Right lung (tissue), 5 donors: ENCODE measurements around the gene PPIF. TPM values are rescaled to one million over a fixed set of nuclear protein-coding genes. Genes with fewer than 3 reads are reported as not detected.

Experiments
- DNase-seq, 2 donors: peaks; one replicate each; pipeline ENCODE4 v3.0.0-alpha.2; 2013
- polyA plus RNA-seq, 5 donors: library from polyadenylated mRNA; unstranded; fragments of 120-200 nt; gene quantifications; one replicate each; pipeline versions ENCODE4 v1.2.1 to v1.2.3, GENCODE V29; 2013; ENCODE audit warnings: inconsistent platforms in 1 of 5, low replicate concordance in 1 of 5; ENCODE audit not compliant: insufficient read length in 5 of 5, insufficient read depth in 1 of 5

PPIF gene
- polyA plus RNA-seq, 5 donors = 29.7 to 34.7 (median 31.0) TPM

DNA sequence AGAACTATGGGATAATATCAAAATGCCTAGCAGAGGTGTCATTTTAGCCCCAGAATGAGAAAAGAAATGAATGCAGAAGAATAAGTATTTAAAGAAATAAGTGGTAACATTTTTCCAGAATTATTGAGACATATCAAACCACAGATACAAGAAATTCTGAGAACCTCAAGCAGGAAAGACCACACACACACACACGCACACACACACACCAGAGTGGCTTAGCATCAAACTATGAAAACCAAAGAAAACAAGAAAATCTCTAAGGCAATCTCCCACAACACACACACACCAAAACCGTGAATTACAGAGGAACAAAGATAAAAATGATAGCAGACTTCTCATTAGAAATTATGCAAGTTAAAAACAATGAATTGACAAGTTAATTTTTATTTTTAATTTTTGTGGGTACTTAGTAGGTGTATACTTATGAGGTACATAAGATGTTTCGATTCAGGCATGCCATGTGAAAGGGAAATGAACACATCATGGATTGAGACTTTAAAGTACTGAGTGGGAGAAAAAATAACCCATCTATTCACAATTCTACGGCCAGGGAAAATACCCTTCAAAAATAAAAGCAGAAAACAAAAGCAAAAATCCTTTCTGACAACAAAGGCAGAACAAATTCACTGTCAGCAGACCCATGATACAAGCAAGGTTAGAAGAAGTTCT, 14.6 kb downstream of the PPIF start:
- DNase-seq = no peak

DNA sequence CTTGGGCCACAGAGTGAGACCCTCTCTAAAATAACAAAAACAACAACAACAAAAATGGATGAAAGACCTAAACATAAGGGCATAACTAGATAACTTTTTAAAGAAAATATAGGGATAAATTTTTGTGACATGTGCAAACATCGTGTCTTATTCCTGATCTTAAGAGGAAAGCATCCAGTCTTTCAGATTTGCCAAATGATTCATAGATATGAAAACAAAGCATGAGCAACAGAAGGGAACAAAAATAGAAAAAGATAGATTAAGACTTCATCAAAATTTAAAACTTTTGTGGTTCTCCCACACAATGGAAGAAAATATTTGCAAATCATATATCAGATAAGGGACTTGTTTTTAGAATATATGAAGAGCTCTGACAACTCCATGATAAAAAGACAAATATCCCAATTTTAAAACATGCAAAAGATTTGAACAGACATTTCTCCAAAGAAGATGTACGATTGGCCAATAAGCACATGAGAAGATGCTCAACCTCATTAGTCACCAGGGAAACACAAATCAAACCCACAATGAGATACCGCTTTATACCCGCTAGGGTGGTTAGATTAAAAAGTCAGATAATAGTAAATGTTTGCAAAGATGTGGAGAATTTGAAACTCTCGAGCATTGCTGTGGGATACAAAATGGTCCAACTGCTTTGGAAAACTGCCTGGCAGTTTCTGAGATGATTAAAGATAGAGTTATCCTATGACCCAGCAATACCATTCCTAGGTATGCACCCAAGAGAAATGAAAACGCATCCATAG, 20.3 kb downstream of the PPIF start:
- DNase-seq = no peak

DNA sequence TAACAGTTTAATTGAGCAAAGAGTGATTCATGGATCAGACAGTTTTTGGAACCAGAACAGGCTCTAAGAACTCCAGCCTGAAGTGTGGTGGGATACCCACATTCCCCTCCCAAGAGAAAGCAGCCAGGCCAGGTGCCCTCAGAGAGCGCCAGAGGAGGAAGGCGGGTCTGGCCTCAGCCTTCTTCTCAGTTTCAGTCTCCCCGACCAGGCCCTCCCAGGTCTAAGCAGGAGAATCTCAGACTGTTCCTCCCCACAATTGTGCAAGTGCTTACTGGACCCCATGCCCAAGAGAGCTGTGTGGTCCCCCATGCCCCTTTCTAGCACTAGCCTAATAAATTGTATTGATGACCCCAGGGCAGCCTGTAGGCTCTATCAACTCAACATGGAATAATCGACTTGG, 25.6 kb downstream of the PPIF start:
- no peak for DNase-seq

DNA sequence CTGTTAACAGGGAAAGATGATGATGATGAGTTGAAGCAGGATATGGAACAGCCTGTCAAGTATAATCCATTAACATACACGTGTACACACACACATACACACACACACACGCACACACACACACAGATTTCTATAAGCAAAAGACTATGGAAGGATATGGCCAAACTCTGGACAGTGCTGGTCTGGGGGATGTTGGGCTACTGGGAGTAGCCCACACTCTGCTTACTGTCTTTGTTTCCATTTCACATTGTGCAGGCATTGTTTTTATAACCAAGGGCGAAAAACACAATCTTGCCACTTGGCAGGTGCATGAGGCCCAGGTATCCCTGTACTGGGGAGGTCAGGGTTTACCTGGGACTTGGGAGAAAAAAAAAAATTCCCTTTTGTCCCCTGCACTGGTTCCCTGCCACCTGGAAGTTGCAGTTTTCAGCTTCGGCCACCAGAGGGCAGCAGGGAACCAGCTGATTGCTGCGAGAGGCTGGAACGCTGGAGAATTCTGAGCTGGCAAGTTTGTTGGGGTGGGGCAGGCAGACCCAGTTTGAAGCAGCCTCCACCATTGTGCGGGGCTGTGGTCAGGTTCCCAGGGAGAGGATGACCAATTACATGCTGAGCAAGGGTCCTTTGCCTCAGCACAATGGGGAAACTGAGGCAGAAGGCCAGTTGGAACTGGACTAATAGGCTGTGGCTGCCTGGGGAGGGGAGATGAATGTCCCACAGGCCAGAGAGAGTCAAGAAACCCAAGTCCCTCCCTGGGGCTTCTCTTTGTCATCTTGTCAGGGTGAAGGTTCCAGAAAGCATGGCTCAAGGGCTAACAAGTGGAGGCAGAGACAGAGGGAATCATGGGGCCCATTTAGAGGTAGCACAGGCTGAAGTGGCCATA, 27.3 kb downstream of the PPIF start:
- DNase-seq = peak; percentile 64 to 75

DNA sequence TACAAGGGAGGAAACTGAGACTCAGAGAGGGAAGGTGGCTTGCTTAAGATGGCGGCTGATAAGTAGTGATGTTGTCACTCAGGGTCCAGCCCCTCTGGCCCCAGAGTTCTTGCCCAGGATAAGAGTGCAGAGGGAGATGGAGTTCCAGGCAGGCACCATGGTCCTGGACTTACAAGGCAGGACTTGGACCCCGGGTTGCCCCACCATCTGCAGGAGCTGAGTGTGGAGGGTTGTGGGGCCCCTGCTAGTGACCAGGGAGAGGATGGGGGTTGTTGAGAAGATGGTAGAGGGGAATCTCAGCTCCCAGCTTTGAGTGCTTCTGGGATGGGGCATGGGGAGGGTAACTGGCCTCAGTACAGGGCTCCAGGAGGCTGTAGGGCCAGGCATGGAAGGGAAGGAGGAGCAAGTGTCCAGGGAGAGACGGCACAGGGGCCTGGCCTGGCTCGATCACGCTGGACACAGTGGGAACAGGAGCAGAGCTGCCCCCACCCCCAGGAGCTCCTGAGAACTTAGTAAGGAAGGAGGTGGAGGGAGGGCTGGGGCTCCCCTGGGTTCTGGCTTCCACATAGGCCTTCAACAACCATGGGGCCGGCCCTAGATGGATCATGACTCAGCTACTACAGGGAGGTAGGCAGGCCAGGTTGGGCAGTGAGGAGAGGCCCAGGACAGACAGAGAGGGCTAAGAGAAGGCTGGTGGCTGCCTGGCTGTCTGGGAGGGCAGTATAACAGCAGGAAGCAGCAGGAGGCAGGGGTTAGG, 28.2 kb downstream of the PPIF start:
- no peak for DNase-seq

DNA sequence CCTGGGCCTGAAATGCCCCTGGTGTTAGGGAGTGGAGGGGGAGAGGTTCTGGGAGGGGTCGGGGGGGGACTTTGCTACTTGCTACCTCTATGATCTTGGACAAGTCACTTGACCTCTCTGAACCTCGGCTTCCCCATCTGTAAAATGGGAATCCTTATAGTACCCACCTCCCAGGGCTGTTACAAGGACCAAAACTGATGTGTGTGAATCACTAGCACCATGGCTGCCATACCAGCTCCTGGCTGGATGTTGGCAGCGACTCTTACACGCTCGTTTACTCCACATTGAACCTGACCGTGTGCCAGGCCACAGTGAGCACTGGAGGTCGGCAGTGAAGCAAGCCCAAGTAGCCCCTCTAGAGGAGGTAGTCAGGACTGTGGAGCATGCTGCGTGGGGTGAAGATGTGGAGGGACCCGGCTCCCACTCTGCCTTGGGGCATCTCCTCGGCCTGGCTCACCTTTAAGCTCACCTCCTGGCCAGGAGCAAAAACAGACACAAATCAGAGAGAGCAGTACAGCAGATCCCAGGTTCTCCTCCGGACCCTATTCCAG, 28.9 kb downstream of the PPIF start:
- no peak for DNase-seq

DNA sequence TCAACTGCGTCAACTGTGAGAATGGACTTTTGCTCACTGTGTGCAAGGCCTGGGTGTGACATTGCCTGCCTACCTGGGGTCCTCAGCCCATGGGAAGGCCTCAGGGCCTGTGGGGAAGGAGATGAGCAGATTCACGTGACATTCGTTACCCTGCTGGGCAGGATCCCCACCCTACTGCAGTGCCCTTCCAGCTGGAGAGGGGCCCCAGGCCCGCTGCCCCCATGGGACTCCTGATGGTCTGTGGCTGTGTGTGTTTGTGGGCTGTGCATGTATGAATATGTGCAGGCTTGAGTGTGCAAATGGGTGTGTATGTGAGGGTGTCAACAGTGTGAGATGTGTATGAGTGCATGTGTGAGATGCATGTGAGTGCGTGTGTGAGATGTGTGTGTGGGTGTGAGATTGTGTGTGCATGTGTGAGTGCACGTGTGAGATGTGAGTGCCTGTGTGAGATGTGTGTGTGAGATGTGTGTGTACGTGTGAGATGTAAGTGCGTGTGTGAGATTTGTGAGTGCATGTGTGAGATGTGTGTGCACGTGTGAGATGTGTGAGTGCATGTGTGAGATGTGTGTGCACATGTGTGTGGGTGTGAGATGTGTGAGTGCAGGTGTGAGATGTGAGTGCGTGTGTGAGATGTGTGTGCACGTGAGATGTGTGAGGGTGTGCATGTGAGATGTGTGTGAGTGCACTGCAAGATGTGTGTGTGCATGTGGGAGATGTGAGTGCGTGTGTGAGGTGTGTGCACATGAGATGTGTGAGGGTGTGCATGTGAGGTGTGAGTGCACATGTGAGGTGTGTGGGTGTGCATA, 29.7 kb downstream of the PPIF start:
- DNase-seq = no peak

DNA sequence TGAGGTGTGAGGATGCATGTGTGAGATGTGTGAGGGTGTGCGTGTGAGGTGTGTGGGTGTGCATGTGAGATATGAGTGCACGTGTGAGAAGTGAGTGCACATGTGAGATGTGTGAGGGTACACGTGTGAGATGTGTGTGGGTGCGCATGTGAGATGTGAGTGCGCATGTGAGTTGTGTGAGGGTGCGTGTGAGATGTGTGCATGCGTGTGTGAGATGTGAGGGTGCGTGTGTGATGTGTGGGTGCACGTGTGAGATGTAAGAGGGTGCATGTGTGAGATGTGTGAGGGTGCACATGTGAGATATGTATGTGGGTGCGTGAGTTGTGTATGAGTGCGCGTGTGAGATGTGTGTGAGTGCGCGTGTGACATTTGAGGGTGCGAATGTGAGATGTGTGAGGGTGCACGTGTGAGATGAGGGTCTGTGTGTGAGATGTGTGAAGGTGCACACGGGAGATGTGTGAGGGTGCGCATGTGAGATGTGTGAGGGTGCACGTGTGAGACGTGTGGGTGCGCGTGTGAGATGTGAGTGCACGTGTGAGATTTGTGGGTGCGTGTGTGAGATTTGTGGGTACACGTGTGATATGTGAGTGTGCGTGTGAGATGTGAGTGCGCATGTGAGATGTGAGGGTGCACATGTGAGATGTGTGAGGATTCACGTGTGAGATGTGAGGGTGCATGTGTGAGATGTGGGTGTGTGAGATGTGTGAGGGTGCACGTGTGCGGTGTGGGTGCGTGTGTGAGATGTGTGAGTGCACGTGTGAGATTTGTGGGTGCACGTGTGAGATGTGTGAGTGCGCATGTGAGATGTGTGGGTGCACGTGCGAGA, 30.5 kb downstream of the PPIF start:
- DNase-seq = no peak

DNA sequence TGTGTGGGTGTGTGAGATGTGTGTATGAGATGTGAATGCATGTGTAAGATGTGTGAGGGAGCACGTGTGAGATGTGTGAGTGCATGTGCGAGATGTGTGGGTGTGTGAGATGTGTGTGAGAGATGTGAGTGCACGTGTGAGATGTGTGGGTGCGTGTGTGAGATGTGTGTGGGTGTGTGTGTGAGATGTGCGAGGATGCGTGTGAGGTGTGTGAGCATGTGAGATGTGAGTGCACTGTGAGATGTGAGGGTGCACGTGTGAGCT, 31.0 kb downstream of the PPIF start:
- no peak for DNase-seq

DNA sequence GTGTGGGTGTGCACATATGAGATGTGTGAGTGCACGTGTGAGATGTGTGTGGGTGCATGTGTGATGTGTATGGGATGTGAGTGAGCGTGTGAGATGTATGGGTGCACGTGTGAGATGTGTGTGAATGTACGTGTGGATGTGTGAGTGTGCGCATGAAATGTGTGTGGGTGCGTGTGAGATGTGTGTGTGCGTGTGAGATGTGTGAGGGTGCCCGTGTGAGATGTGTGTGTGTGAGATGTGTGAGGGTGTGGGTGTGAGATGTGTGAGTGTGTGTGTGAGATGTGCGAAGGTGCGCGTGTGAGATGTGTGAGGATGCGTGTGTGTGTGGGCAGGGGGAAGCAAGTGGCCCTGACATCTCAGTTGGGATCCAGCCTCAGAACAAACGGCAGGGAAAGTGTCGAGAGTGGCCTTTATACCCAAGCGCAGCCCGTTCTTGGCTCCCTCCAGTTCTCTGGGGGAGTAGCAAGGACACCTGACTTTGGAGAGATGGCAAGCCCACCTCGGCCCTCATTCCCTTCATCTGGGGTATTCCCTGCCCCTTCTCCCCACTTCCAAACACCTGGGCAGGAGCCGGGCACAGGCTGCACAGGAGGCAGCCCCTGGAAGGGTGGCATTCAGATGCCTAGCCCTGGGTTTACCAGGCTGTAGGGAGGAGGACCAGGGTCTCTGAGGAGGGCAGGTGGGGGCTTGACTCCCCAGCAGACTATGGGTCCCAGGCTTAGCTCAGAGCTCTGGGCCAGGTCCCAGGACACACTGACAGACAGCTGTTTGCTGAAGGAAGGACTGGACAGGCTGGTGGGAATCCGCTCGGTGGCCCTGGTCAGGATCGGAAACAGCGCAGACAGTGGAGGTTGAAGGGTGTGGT, 31.6 kb downstream of the PPIF start:
- no peak for DNase-seq

DNA sequence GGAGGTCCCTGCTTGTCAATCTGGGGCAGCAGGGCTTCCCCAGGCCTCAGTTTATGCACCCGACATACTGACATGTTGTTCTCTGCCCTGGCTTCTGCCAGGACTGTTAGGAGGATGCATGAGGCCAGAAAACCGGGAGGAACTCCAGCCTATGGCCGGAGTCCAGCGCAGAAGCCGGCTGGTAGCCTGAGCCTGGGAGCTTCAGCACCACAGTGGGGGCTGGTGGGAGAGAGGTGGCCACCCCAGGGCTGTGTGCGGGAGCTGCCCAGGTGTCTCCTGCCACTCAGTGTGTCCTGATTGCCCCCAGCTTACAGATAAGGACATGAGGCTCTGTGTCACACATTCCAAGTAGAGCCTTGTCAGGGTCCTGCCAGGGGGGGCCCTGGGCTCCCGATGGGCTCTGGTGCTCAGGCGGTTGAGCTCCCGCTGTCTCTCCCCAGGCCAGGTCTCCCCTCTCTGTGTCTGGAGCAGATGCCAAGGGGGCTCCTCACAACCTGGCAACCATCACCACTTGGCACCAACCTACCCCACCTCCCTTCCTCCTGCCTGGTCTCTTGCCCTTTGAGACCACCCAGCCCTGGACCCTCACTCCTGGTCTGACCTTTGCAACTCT, 32.3 kb downstream of the PPIF start:
- DNase-seq = peak in 1 of 2 donors; percentile 39

DNA sequence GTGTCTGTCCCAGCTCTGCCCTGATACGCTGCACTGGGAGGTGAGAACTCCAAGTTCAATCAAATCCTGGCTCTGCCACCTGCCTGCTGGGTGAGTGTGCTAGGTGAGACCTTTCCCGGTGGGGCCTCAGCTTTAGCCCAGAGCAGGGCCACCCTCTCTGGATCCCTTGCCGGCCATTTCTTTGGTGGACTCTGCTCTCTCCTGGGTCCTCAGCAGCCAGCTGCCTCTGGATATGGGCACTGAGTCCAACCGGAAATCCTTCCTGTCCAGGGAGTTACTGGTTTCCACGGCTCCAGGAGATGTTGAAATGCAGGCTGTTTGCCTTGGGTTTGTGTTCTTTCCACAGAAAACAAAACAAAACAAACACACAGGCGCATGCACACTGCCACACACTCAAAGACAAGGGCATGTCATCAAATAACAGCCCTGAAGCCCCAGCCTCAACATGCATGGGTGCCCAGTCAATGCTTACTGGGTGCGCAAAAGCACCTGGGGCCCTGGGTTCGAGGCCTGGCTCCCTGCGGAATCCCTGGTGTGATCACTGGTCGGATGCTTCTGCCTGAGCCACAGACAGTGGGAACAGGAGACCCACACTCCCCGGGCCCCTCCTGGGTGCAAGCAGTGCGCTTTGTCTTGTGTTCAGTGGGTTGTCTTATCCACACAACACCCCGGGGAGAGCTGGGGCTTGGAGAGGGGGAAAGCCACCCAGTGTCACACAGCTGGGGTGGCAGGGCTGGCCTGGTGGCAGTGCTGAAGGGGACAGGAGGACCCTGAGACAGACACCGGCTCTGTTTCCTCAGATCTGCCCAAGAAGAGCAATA, 33.1 kb downstream of the PPIF start:
- DNase-seq = peak in 1 of 2 donors; percentile 80

DNA sequence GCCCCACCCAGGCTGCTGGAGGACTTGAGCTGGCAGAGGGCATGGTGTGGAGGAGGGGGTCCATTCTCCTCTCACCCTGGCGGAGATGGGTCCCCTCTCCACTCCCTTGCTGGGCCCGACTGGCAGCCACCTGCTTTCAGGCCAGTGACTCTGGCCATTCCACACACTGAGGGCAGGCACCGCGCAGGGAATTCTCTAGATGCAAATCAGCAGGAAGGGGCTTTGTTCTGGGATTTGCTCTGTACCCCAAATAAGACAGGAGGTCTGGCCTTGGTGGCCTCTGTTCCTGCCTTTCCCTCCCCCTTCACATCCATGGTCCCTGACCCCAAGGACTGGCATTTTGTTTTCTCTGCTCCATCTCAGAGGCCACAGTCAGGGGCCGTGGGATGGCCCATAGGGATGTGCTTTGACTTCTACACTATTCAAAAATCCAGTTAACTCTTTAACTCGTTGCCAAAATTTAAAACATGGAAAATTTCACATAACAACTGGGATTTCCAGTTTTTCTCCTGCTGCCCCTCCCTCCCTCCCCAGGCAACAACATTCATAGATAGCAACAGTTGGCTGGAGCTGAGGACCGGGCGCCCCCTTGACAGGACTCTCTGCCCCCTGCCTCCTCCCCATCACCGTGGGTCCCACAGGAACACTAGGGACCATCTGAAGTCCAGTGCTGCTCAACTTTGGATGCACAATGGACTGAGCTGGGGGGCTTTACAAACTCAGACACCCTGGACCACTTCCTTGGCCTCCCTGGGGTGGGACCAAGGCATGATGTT, 33.9 kb downstream of the PPIF start:
- DNase-seq = no peak

DNA sequence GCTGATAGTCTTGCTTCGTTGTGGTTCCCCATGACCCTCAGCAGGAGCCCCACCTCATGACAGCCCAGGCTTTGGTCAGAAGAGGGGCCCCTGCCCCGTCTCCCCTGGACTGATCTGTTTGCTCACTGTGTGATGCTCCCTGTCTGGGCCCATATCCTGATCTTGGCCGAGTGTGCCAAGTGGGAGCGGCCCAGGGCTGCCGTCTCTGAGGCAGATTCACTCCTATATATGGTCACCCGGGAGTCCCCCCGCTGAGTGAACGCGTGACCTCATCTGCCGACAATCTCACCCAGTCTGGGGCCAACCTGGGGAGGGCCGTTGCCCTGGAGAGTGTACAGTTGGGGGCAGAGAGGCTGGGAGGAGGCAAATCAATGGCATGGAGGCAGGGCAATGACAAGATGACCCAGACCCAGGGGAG, 34.5 kb downstream of the PPIF start:
- peak in 1 of 2 donors; percentile 55 for DNase-seq

DNA sequence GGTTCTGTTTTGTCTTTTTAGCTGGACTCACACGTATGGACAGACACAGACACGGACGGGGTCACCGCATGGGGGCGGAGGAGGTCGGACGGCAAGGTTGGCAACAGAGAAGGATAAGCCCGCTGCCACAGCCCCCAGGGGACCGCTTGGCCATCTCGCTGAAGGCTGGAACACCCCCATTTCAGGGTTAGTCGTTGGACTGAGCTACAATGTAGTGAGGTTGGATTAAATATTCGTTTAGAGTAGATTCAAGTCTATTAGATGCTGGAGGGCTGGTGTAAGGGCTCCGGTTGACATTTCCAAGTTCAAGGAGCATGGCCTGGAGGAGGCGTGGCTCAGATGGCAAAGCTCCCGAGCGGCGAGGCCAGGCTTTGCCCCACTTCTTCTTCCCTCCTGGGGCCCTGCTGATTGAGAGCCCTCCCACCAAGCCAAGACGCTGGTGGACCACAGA, 35.2 kb downstream of the PPIF start:
- DNase-seq = no peak

DNA sequence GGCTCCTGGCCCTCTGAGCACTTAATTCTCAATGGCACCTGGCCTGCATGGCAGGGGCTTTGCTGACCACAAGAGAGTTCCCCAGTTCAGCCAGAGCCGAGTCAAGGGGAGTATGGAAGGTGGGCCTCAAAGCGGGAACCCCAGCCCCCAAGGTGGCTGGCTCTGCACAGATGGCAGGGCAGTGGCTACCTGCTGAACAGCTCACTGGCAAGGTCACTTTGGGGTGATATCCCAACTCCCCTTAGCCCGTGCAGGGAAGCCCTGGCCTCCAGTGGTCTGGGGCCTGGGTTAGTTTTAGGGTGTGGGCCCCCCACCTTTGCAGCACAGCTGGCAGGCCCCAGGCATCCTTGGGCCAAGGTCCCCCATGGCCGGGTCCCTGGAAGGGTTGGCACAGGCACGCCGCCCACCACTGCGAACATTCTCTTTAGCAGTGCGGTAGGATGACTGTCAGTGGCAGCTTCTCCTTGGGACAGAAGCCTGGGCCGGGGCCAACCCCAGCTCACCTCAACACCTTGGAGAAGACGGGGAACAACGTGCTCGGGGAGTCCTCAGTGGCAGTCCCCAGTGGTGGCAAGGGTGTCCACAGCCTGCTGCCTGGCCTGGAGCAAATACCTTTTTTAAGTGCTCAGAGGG, 36.8 kb downstream of the PPIF start:
- no peak for DNase-seq
